Gastrocnemius medialis (tissue), 4 donors: Measurements from ENCODE around the gene CCDC127.

Experiments used
- POLR2A ChIP-seq, 2 donors: fragments of 450-650 bp; IDR thresholded peaks; one replicate each; pipeline ENCODE4 v1.6.1; 2017; ENCODE audit warnings: antibody characterized with exemption in 2 of 2, mild to moderate bottlenecking in 2 of 2, moderate library complexity in 2 of 2
- TF ChIP-seq, protein P1 (sequence below), 5 experiments: fragments of 450-650 bp in 3 of 5; fragments of 200-600 bp in 2 of 5; sonication (generic) in 2 of 5; IDR thresholded peaks in 4 of 5; conservative IDR thresholded peaks in 1 of 5; 1 replicate in 4 of 5; 2 replicates in 1 of 5; pipeline ENCODE4 v1.5.1; 2016 to 2019; ENCODE audit warnings: antibody characterized with exemption in 5 of 5, mild to moderate bottlenecking in 3 of 5, moderate library complexity in 3 of 5

DNA sequence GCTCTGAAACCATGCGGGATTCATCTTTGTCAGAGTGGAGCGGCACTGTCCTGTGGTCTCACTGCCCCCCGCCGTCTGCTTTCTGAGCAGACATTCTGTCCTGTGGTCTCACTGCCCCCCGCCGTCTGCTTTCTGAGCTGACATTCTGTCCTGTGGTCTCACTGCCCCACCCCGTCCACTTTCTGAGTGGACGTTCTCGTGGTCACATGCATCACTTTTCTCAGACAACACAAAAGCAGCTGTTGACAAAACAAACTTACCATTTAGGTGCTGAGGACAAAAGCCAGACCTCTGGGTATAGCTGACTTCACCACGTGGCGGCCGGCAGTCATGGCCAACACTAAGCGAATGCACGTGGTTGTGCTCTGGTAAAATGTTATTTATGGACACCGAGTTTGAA lies 23.9 kb downstream of the CCDC127 start:
- TF ChIP-seq, protein P1, sequence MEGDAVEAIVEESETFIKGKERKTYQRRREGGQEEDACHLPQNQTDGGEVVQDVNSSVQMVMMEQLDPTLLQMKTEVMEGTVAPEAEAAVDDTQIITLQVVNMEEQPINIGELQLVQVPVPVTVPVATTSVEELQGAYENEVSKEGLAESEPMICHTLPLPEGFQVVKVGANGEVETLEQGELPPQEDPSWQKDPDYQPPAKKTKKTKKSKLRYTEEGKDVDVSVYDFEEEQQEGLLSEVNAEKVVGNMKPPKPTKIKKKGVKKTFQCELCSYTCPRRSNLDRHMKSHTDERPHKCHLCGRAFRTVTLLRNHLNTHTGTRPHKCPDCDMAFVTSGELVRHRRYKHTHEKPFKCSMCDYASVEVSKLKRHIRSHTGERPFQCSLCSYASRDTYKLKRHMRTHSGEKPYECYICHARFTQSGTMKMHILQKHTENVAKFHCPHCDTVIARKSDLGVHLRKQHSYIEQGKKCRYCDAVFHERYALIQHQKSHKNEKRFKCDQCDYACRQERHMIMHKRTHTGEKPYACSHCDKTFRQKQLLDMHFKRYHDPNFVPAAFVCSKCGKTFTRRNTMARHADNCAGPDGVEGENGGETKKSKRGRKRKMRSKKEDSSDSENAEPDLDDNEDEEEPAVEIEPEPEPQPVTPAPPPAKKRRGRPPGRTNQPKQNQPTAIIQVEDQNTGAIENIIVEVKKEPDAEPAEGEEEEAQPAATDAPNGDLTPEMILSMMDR (IDR thresholded peaks at IDR 0.05 in 4 of 5, conservative IDR thresholded peaks at IDR 0.05 in 1 of 5): no peak
- TF ChIP-seq POLR2A (IDR thresholded peaks at IDR 0.05): peak; percentile 68 to 73
